Measurements from ENCODE around the gene TMEM108.

DNA sequence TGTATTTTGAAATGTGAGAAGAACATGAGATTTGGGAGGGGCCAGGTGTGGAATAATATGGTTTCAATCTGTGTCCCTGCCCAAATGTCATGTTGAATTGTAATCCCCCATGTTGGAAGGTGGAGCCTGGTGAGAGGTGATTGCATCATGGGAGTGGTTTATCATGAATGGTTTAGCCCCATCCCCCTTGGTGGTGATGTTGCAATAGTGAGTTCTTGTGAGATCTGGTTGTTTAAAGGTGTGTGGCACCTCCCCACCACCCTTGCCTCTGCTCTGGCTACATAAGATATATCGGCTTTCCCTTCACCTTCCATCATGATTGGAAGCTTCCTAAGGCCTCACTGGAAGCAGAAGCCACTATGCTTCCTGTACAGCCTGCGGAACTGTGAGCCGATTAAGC lies 23.9 kb upstream of the TMEM108 start:
- TF ChIP-seq EZH2 (IDR thresholded peaks at IDR 0.05; ENCODE audit: low read depth, unreplicated experiment): no peak
- TF ChIP-seq, protein P1, sequence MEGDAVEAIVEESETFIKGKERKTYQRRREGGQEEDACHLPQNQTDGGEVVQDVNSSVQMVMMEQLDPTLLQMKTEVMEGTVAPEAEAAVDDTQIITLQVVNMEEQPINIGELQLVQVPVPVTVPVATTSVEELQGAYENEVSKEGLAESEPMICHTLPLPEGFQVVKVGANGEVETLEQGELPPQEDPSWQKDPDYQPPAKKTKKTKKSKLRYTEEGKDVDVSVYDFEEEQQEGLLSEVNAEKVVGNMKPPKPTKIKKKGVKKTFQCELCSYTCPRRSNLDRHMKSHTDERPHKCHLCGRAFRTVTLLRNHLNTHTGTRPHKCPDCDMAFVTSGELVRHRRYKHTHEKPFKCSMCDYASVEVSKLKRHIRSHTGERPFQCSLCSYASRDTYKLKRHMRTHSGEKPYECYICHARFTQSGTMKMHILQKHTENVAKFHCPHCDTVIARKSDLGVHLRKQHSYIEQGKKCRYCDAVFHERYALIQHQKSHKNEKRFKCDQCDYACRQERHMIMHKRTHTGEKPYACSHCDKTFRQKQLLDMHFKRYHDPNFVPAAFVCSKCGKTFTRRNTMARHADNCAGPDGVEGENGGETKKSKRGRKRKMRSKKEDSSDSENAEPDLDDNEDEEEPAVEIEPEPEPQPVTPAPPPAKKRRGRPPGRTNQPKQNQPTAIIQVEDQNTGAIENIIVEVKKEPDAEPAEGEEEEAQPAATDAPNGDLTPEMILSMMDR (conservative IDR thresholded peaks at IDR 0.05; ENCODE audit: low read depth in 2 of 2): no peak
- no peak for TF ChIP-seq EZH2phosphoT487 (IDR thresholded peaks at IDR 0.05; ENCODE audit: unreplicated experiment)
- no peak for TF ChIP-seq POLR2AphosphoS5 (IDR thresholded peaks at IDR 0.05; ENCODE audit: low read depth)
- no peak for TF ChIP-seq CREB1 (CRISPR knock-in tag; IDR thresholded peaks at IDR 0.05; ENCODE audit: low read depth)
- TF ChIP-seq ETS1 (IDR thresholded peaks at IDR 0.05): no peak
- no peak for TF ChIP-seq JUNB (IDR thresholded peaks at IDR 0.05; ENCODE audit: unreplicated experiment)
- no peak for TF ChIP-seq ZNF331 (CRISPR knock-in tag; IDR thresholded peaks at IDR 0.05; ENCODE audit: low read depth)
- TF ChIP-seq, protein P2, sequence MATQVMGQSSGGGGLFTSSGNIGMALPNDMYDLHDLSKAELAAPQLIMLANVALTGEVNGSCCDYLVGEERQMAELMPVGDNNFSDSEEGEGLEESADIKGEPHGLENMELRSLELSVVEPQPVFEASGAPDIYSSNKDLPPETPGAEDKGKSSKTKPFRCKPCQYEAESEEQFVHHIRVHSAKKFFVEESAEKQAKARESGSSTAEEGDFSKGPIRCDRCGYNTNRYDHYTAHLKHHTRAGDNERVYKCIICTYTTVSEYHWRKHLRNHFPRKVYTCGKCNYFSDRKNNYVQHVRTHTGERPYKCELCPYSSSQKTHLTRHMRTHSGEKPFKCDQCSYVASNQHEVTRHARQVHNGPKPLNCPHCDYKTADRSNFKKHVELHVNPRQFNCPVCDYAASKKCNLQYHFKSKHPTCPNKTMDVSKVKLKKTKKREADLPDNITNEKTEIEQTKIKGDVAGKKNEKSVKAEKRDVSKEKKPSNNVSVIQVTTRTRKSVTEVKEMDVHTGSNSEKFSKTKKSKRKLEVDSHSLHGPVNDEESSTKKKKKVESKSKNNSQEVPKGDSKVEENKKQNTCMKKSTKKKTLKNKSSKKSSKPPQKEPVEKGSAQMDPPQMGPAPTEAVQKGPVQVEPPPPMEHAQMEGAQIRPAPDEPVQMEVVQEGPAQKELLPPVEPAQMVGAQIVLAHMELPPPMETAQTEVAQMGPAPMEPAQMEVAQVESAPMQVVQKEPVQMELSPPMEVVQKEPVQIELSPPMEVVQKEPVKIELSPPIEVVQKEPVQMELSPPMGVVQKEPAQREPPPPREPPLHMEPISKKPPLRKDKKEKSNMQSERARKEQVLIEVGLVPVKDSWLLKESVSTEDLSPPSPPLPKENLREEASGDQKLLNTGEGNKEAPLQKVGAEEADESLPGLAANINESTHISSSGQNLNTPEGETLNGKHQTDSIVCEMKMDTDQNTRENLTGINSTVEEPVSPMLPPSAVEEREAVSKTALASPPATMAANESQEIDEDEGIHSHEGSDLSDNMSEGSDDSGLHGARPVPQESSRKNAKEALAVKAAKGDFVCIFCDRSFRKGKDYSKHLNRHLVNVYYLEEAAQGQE (IDR thresholded peaks at IDR 0.05; ENCODE audit: unreplicated experiment): no peak
- TF ChIP-seq STAT1 (IDR thresholded peaks at IDR 0.05; ENCODE audit: unreplicated experiment): no peak
- no peak for TF ChIP-seq NANOG (IDR thresholded peaks at IDR 0.05; ENCODE audit: borderline replicate concordance)
- no peak for TF ChIP-seq ZNF462 (CRISPR knock-in tag; IDR thresholded peaks at IDR 0.05)
- TF ChIP-seq ZNF114 (CRISPR knock-in tag; IDR thresholded peaks at IDR 0.05): no peak
